PFSK-1 (cell line): ENCODE results near the gene TPGS2.

ENCODE experiments used
- FOXP2 ChIP-seq: optimal IDR thresholded peaks from 2 replicates; pipeline ENCODE3; 2011; ENCODE audit warnings: borderline replicate concordance, control low read depth, inconsistent platforms; ENCODE audit not compliant: insufficient read depth; ENCODE audit errors: extremely low read length, extremely low read depth
- POLR2AphosphoS5 ChIP-seq: IDR thresholded peaks from 2 replicates; pipeline ENCODE4 v1.6.1; 2012; ENCODE audit warnings: low read depth, mild to moderate bottlenecking, control low read depth, low read length, moderate library complexity
- REST ChIP-seq, 2 experiments: IDR thresholded peaks; 2 replicates each; pipeline versions ENCODE4 v1.6.1 to v1.8.0; 2011 to 2012; ENCODE audit warnings: low read depth in 2 of 2, low read length in 2 of 2, control low read depth in 1 of 2, inconsistent platforms in 1 of 2, mild to moderate bottlenecking in 1 of 2, moderate library complexity in 1 of 2; ENCODE audit not compliant: insufficient read depth in 1 of 2
- SIN3A ChIP-seq: IDR thresholded peaks from 2 replicates; pipeline ENCODE4 v1.6.1; 2012; ENCODE audit warnings: mild to moderate bottlenecking, low read length, moderate library complexity, borderline replicate concordance; ENCODE audit not compliant: insufficient read depth
- TAF1 ChIP-seq: IDR thresholded peaks from 2 replicates; pipeline ENCODE4 v1.6.1; 2012; ENCODE audit warnings: low read length, control low read depth, borderline replicate concordance; ENCODE audit not compliant: insufficient read depth

Gene TPGS2

GRCh38 chr18:36833120-36833519 is 4.3 kb upstream of the TPGS2 start:
- no peak for TF ChIP-seq SIN3A
- TF ChIP-seq TAF1 = no peak
- no peak for TF ChIP-seq FOXP2
- TF ChIP-seq POLR2AphosphoS5 = no peak
- TF ChIP-seq REST (IDR thresholded peaks at IDR 0.05; ENCODE audit: insufficient read depth in 1 of 2, low read depth in 2 of 2, low read length in 2 of 2) = no peak

GRCh38 chr18:36831139-36831538 is 2.3 kb upstream of the TPGS2 start:
- TF ChIP-seq SIN3A = no peak
- no peak for TF ChIP-seq FOXP2
- TF ChIP-seq REST (IDR thresholded peaks at IDR 0.05; ENCODE audit: insufficient read depth in 1 of 2, low read depth in 2 of 2, low read length in 2 of 2) = no peak
- TF ChIP-seq POLR2AphosphoS5 = no peak
- no peak for TF ChIP-seq TAF1

GRCh38 chr18:36830158-36830495 is 1.3 kb upstream of the TPGS2 start:
- TF ChIP-seq SIN3A (no peak), FOXP2 (no peak), POLR2AphosphoS5 (no peak), REST (IDR thresholded peaks at IDR 0.05; ENCODE audit: insufficient read depth in 1 of 2, low read depth in 2 of 2, low read length in 2 of 2) (no peak), TAF1 (no peak)

- TF ChIP-seq FOXP2 = no peak
- no peak for TF ChIP-seq TAF1
- TF ChIP-seq SIN3A = no peak
- TF ChIP-seq REST (IDR thresholded peaks at IDR 0.05; ENCODE audit: insufficient read depth in 1 of 2, low read depth in 2 of 2, low read length in 2 of 2) = no peak
- TF ChIP-seq POLR2AphosphoS5 = no peak
Observed at GRCh38 chr18:36829362-36830157, 758 bp upstream of the TPGS2 start.
